Fibroblast of villous mesenchyme (primary cell): ENCODE data around the gene SUSD3. TPM values are rescaled to one million over a fixed set of nuclear protein-coding genes. Genes with fewer than 3 reads are reported as not detected.

ENCODE experiments used
- DNase-seq: peaks from one replicate; pipeline ENCODE4 v3.0.0-alpha.2; 2010; ENCODE audit warnings: low read depth
- H3K4me3 ChIP-seq: 2 replicates; pipeline ENCODE4 v1.5.1; 2011; ENCODE audit warnings: low read depth, mild to moderate bottlenecking, low read length
- CTCF ChIP-seq: IDR thresholded peaks from 2 replicates; pipeline ENCODE4 v1.5.1; 2012; ENCODE audit warnings: low read depth, mild to moderate bottlenecking, low read length; ENCODE audit not compliant: insufficient read depth
- total RNA-seq: library from RNA; depleted of rRNA; stranded (reverse); fragments of >200 nt; gene quantifications from 2 replicates; pipeline ENCODE4 v1.2.3, GENCODE V29; 2012

Gene SUSD3
- total RNA-seq, 1 donor: 12.1 TPM

GRCh38 chr9:93076101-93076791 is 17.7 kb downstream of the SUSD3 start:
- DNase-seq: no peak
- TF ChIP-seq CTCF: no peak
- H3K4me3 ChIP-seq: no peak overlapping the region

GRCh38 chr9:93076792-93077128 is 18.3 kb downstream of the SUSD3 start:
- no peak for DNase-seq
- no peak overlapping the region for H3K4me3 ChIP-seq
- TF ChIP-seq CTCF: no peak

GRCh38 chr9:93077367-93077766 is 18.9 kb downstream of the SUSD3 start:
- no peak for TF ChIP-seq CTCF
- no peak for DNase-seq
- no peak overlapping the region for H3K4me3 ChIP-seq

- TF ChIP-seq CTCF: no peak
- no peak overlapping the region for H3K4me3 ChIP-seq
- no peak for DNase-seq
Observed at GRCh38 chr9:93077811-93078210, 19.3 kb downstream of the SUSD3 start.

- no peak for DNase-seq
- H3K4me3 ChIP-seq: no peak overlapping the region
- TF ChIP-seq CTCF: no peak
Observed at GRCh38 chr9:93079371-93079770, 20.9 kb downstream of the SUSD3 start.

- DNase-seq: no peak
- H3K4me3 ChIP-seq: no peak overlapping the region
- no peak for TF ChIP-seq CTCF
Observed at GRCh38 chr9:93080406-93080805, 21.9 kb downstream of the SUSD3 start.

GRCh38 chr9:93081081-93081529 is 22.6 kb downstream of the SUSD3 start:
- no peak for TF ChIP-seq CTCF
- no peak for DNase-seq
- no peak overlapping the region for H3K4me3 ChIP-seq
